ENCODE data around the gene C1QTNF3. TPM values are rescaled to one million over a fixed set of nuclear protein-coding genes. Genes with fewer than 3 reads are reported as not detected.
"Not testable (repeated sequence)": the region's sequence is repeated elsewhere in the genome, so short reads cannot be mapped to it uniquely, and the experiment has no call there.

The C1QTNF3 gene
- polyA plus RNA-seq, result 1 to 10 TPM; 1.6 to 4.4 (median 1.9) TPM

GRCh38 chr5:34043099-34043876 lies at the start of gene C1QTNF3:
TSS of gene C1QTNF3 (minus strand) at chr5:34043213. CDS start at chr5:34043125, 88 bp downstream.
- H3K27ac ChIP-seq (ENCODE audit: low read depth, low read length), result no peak within 1 kb of the TSS
- WGBS, 3 donors, result 20 to 35% (median 35%) methylated on average over 10 of the region's 10 CpGs

GRCh38 chr5:34091039-34091438 lies 48.0 kb upstream of the C1QTNF3 start:
- not testable (repeated sequence) for H3K27ac ChIP-seq (ENCODE audit: low read depth, low read length)
- 93 to 94% (median 93%) methylated on average over 7 of the region's 7 CpGs for WGBS, 3 donors

- 84 to 96% (median 96%) methylated on average over 2 of the region's 3 CpGs for WGBS, 3 donors
- not testable (repeated sequence) for H3K27ac ChIP-seq (ENCODE audit: low read depth, low read length)
These were observed 46.8 kb upstream of the C1QTNF3 start for GRCh38 chr5:34089802-34090201.

- 88 to 100% (median 94%) methylated on average over 2 of the region's 3 CpGs for whole genome bisulfite sequencing, 3 donors
- not testable (repeated sequence) for H3K27ac ChIP-seq (ENCODE audit: low read depth, low read length)
These were observed 44.7 kb upstream of the C1QTNF3 start for GRCh38 chr5:34087728-34088127.

DNA sequence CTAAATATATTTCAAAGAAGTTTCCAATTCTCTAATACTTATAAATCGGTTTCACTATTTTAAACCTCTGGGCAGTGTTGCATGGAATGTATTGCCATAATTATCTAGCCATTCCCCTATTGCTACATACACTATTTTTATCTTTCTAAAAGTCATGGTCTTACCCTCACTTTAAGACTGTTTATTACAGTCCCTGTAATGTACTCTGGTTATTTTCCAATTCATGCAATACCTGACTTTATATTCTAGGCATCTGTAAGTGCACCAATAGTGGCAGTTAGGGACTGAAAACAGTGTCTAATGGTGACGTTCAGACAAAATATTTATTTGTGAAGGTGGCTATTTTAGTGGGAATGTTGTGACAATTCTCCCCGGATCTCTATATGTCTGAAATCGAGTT lies 40.9 kb upstream of the C1QTNF3 start:
- not testable (repeated sequence) for H3K27ac ChIP-seq (ENCODE audit: low read depth, low read length)
- 74 to 81% (median 77%) methylated on average over 4 of the region's 4 CpGs for WGBS, 3 donors

DNA sequence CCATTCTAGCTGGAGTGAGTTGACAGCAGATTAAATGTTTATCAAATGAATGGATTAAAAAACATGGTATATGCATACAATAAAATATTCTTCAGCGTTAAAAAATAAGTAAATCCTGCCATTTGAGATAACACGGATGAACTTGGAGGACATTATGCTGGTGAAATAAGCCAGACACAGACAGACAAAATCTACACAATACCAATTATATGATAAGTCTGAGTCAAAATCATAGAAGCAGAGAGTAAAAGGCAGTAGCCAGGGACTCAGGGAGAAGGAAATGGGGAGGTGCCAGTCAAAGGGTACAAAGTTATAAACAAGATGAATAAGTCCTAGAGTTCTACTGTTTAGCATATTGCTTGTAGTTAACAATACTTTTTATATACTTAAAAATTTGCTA lies 36.5 kb upstream of the C1QTNF3 start:
- H3K27ac ChIP-seq (ENCODE audit: low read depth, low read length), result not testable (repeated sequence)
- 83 to 89% (median 83%) methylated on average over 2 of the region's 2 CpGs for WGBS, 3 donors

GRCh38 chr5:34077636-34078035 lies 34.6 kb upstream of the C1QTNF3 start:
- not testable (repeated sequence) for H3K27ac ChIP-seq (ENCODE audit: low read depth, low read length)
- WGBS, 3 donors, result 89 to 96% (median 95%) methylated on average over 2 of the region's 2 CpGs

GRCh38 chr5:34076719-34077364 lies 33.8 kb upstream of the C1QTNF3 start:
- WGBS, 3 donors, result 52 to 84% (median 58%) methylated on average over 2 of the region's 5 CpGs

GRCh38 chr5:34074472-34074871 lies 31.5 kb upstream of the C1QTNF3 start:
- 53 to 87% (median 81%) methylated on average over 3 of the region's 3 CpGs for WGBS, 3 donors
- H3K27ac ChIP-seq (ENCODE audit: low read depth, low read length), result not testable (repeated sequence)

More at GRCh38 chr5:34076719-34077364, 33.8 kb upstream of the C1QTNF3 start:
- not testable (repeated sequence) for H3K27ac ChIP-seq (ENCODE audit: low read depth, low read length)

GRCh38 chr5:34074071-34074470 lies 31.1 kb upstream of the C1QTNF3 start:
- not testable (repeated sequence) for H3K27ac ChIP-seq (ENCODE audit: low read depth, low read length)
- WGBS, 3 donors, result 38 to 95% (median 88%) methylated on average over 2 of the region's 3 CpGs

GRCh38 chr5:34070626-34071025 lies 27.6 kb upstream of the C1QTNF3 start:
- 94 to 100% (median 100%) methylated on average over 2 to 3 of the region's 3 CpGs for WGBS, 3 donors
- not testable (repeated sequence) for H3K27ac ChIP-seq (ENCODE audit: low read depth, low read length)

DNA sequence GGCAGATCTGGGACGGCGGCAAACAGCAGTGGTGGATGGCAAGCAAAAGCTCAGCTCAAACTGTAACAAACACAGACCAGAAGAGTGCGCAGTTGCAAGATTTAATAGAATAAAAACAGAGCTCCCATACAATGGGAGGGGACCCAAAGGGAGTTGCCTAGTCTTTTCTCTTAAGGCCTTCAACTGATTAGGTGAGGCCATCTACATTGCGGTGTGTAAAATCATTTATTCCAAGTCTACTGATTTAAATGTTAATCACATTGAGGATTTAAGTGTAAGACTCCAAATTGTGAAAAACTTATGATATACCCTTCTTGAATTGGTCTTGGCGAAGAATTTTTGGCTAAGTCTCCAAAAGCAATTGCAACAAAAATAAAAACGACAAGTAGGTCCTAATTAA lies 21.6 kb upstream of the C1QTNF3 start:
- H3K27ac ChIP-seq (ENCODE audit: low read depth, low read length), result no peak overlapping the region
- WGBS, 3 donors, result 93 to 98% (median 97%) methylated on average over 6 of the region's 6 CpGs

GRCh38 chr5:34062419-34062818 lies 19.4 kb upstream of the C1QTNF3 start:
- 53 to 77% (median 67%) methylated on average over 3 of the region's 3 CpGs for WGBS, 3 donors

DNA sequence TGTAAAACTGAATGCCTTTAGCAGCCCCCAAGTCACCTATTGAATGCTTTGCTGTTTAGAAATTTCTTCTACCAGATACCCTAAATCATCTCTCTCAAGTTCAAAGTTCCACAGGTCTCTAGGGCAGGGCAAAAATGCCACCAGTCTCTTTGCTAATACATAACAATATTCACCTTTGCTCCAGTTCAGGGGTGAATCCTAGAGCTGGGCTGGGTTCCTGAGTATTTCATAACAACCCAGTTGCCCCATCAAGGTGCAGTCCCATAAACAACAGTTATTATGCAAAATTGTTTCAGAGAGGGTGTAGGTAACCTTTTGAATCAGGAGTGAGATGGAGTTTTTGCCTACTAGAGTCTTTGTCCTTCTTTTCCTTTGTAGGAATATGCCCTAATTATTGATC lies 19.0 kb upstream of the C1QTNF3 start:
- no peak overlapping the region for H3K27ac ChIP-seq (ENCODE audit: low read depth, low read length)

More at GRCh38 chr5:34062419-34062818, 19.4 kb upstream of the C1QTNF3 start:
- no peak overlapping the region for H3K27ac ChIP-seq (ENCODE audit: low read depth, low read length)

DNA sequence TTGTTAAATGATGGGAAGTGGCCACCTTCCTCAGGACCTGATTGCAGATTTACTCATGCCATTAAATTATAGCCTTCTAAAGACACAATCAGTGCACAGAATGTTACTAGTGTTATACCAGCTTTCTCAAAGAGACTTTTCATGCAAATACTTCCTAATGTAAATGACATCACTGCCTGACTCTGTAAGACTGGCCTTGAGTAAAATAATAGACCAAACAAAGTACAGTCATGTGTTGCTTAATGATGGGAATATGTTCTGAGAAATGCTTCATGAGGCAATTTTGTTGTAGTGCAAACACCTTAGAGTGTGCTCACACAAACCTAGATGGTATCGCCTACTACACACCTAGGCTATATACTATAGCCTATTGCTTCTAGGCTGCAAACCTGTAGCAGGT lies 17.0 kb upstream of the C1QTNF3 start:
- no peak overlapping the region for H3K27ac ChIP-seq (ENCODE audit: low read depth, low read length)
- WGBS, 3 donors, result 98 to 100% (median 99%) methylated on average over 1 of the region's 1 CpG

GRCh38 chr5:34058532-34058931 lies 15.5 kb upstream of the C1QTNF3 start:
- WGBS, 3 donors, result 93 to 99% (median 98%) methylated on average over 2 of the region's 2 CpGs
- H3K27ac ChIP-seq (ENCODE audit: low read depth, low read length), result no peak overlapping the region

- no peak overlapping the region for H3K27ac ChIP-seq (ENCODE audit: low read depth, low read length)
- 93 to 95% (median 95%) methylated on average over 5 of the region's 5 CpGs for WGBS, 3 donors
These were observed 14.6 kb upstream of the C1QTNF3 start for GRCh38 chr5:34057569-34057968.

GRCh38 chr5:34057118-34057517 lies 14.1 kb upstream of the C1QTNF3 start:
- 89 to 98% (median 95%) methylated on average over 3 of the region's 3 CpGs for WGBS, 3 donors
- no peak overlapping the region for H3K27ac ChIP-seq (ENCODE audit: low read depth, low read length)

GRCh38 chr5:34055667-34056066 lies 12.7 kb upstream of the C1QTNF3 start:
- no peak overlapping the region for H3K27ac ChIP-seq (ENCODE audit: low read depth, low read length)
- 91 to 93% (median 92%) methylated on average over 3 of the region's 3 CpGs for WGBS, 3 donors

DNA sequence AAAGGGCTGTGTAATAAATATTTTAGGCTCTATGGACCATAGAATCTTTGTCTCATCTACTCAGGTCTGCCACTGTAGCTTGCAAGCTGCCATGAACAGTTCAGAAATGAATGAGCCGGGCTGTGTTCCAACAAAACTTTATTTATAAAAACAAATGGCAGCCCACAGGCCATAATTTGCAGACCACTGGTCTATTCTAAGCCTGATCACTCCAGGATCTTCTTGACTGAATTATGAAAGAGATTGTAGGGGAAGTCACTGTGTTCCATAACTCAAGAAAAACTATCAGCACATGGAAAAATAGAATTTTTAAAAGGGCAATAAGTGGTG lies 11.4 kb upstream of the C1QTNF3 start:
- WGBS, 3 donors, result 91 to 98% (median 94%) methylated on average over 1 of the region's 1 CpG
- H3K27ac ChIP-seq (ENCODE audit: low read depth, low read length), result no peak overlapping the region

Measured in adipose tissue (tissue), 3 donors.